Activated CD8-positive, alpha-beta T cell treated with anti-CD3 and anti-CD28 coated beads for 36 hours (primary cell): ENCODE data around the gene PPARG. TPM values are rescaled to one million over a fixed set of nuclear protein-coding genes. Genes with fewer than 3 reads are reported as not detected.

Experiments
- ATAC-seq: fragments of 200-7000 bp; cut with Tn5 transposase; one replicate; pipeline ENCODE4 v1.10.0; 2021; ENCODE audit warnings: mild to moderate bottlenecking, moderate library complexity
- CTCF ChIA-PET: fragments of 350-600 bp; sonication (Branson Sonifier 250); formaldehyde crosslinking; loops from one replicate; lab custom pipeline; 2021; ENCODE audit warnings: antibody characterized with exemption; lab: Charles Lee
- POLR2A ChIA-PET: fragments of 350-600 bp; sonication (Branson Sonifier 250); formaldehyde crosslinking; loops from one replicate; lab custom pipeline; 2021; ENCODE audit warnings: antibody characterized with exemption; lab: Charles Lee
- DNase-seq: peaks from one replicate; pipeline ENCODE4 v3.0.0-alpha.2; 2020
- H3K27ac Mint-ChIP-seq: one replicate; pipeline ENCODE4 v1.8.0; 2021; ENCODE audit warnings: mild to moderate bottlenecking, mixed read lengths
- H3K27me3 Mint-ChIP-seq: one replicate; pipeline ENCODE4 v1.8.0; 2021; ENCODE audit warnings: mixed read lengths
- H3K36me3 Mint-ChIP-seq: one replicate; pipeline ENCODE4 v1.8.0; 2021; ENCODE audit warnings: low read depth, mixed read lengths
- H3K4me1 Mint-ChIP-seq: one replicate; pipeline ENCODE4 v1.8.0; 2021; ENCODE audit warnings: low read depth, mixed read lengths
- H3K4me3 Mint-ChIP-seq: one replicate; pipeline ENCODE4 v1.8.0; 2021; ENCODE audit warnings: mild to moderate bottlenecking, moderate library complexity, mixed read lengths
- H3K9me3 Mint-ChIP-seq: one replicate; pipeline ENCODE4 v1.8.0; 2021; ENCODE audit warnings: mixed read lengths
- intact Hi-C: fragments of 100-400 bp; cut with micrococcal nuclease; formaldehyde crosslinking; loops from one replicate; pipeline ENCODE4 v1.10.0; 2022
- total RNA-seq, 2 experiments: library from RNA; stranded (reverse); gene quantifications; one replicate each; pipeline ENCODE4 v1.2.3, GENCODE V29; 2021
- TF ChIP-seq, protein P1 (sequence below): fragments of 200-600 bp; IDR thresholded peaks from one replicate; pipeline ENCODE4 v1.8.0; 2022; ENCODE audit warnings: antibody characterized with exemption, mild to moderate bottlenecking

Gene PPARG
- total RNA-seq, 2 experiments from 2014 or later, result 0.41 to 0.63 TPM

GRCh38 chr3:12352253-12352652 lies 63.4 kb downstream of the PPARG start:
- no peak overlapping the region for H3K27ac Mint-ChIP-seq
- no peaks in the 10 kb centered on the region for H3K36me3 Mint-ChIP-seq
- CTCF ChIA-PET, result interaction anchor here (1.2 to 2.1 kb wide), 2 partner anchors 19 to 217 kb away, joined by 4 to 6 read pairs; no protein-coding TSS in a partner anchor
- H3K4me1 Mint-ChIP-seq, result no peaks in the 10 kb centered on the region
- DNase-seq (no peak), ATAC-seq (no peak)
- TF ChIP-seq, protein P1, sequence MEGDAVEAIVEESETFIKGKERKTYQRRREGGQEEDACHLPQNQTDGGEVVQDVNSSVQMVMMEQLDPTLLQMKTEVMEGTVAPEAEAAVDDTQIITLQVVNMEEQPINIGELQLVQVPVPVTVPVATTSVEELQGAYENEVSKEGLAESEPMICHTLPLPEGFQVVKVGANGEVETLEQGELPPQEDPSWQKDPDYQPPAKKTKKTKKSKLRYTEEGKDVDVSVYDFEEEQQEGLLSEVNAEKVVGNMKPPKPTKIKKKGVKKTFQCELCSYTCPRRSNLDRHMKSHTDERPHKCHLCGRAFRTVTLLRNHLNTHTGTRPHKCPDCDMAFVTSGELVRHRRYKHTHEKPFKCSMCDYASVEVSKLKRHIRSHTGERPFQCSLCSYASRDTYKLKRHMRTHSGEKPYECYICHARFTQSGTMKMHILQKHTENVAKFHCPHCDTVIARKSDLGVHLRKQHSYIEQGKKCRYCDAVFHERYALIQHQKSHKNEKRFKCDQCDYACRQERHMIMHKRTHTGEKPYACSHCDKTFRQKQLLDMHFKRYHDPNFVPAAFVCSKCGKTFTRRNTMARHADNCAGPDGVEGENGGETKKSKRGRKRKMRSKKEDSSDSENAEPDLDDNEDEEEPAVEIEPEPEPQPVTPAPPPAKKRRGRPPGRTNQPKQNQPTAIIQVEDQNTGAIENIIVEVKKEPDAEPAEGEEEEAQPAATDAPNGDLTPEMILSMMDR, result no peak
- no peaks in the 10 kb centered on the region for H3K9me3 Mint-ChIP-seq
- intact Hi-C loops, result no loop called here
- POLR2A ChIA-PET, result interaction anchor here (0.6 kb wide), 1 partner anchor 17 kb away, joined by 3 read pairs; no protein-coding TSS in a partner anchor
- H3K27me3 Mint-ChIP-seq, result peaks cover 14% of the 10 kb centered on the region
- H3K4me3 Mint-ChIP-seq, result no peak overlapping the region

- Mint-ChIP-seq H3K4me3 (no peak overlapping the region), H3K36me3 (no peaks in the 10 kb centered on the region), H3K27ac (no peak overlapping the region), H3K27me3 (peaks cover 9% of the 10 kb centered on the region), H3K9me3 (no peaks in the 10 kb centered on the region), H3K4me1 (no peaks in the 10 kb centered on the region)
- POLR2A ChIA-PET, result interaction anchor here (0.6 kb wide), 1 partner anchor 17 kb away, joined by 3 read pairs; no protein-coding TSS in a partner anchor
- CTCF ChIA-PET, result interaction anchor here (1.2 to 2.1 kb wide), 2 partner anchors 19 to 218 kb away, joined by 4 to 6 read pairs; no protein-coding TSS in a partner anchor
- intact Hi-C loops, result no loop called here
- ATAC-seq (no peak), DNase-seq (no peak)
- TF ChIP-seq, protein P1, result no peak
Observed at GRCh38 chr3:12352755-12353154, 63.9 kb downstream of the PPARG start.

DNA sequence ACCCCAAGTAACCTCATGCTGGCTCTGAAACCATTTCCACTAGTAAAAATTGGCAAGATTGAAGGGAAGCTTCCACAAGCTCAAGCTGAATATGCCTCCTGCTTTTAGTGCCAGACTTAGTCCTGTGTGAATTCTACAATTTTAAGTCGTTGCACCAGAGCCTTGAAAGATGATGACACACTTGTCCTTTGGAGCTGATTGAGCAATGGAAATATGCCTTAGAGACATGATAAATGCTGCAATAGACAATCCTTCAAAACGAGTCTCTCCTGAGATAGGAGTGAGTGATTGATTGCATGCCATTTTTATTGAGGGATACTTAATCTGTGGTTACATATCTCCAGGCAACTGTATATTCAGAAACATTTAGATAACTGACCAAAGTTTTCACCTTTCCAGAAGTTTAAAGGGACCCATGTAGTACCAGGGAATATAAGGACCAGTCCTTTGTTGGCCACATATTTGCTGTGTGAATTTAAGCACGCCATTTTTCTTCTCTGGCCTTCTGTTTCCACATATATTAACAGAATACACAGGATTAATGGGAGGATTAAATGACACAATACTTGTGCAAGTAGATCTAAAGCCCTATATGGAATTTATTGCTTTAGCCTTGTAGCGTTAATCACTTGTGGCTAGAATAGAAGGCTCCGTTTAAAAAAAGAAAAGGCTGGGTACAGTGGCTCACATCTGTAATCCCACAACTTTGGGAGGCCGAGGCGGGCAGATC lies 65.1 kb downstream of the PPARG start:
- H3K36me3 Mint-ChIP-seq, result no peaks in the 10 kb centered on the region
- H3K27ac Mint-ChIP-seq, result no peak overlapping the region
- TF ChIP-seq, protein P1, result no peak
- H3K27me3 Mint-ChIP-seq, result peaks cover 2% of the 10 kb centered on the region
- intact Hi-C loops, result no loop called here
- DNase-seq (no peak), ATAC-seq (no peak)
- no peaks in the 10 kb centered on the region for H3K9me3 Mint-ChIP-seq
- ChIA-PET CTCF (interaction anchor here (2.1 kb wide), 1 partner anchor 219 kb away, joined by 6 read pairs; no protein-coding TSS in a partner anchor), POLR2A (no interaction called here)
- no peaks in the 10 kb centered on the region for H3K4me1 Mint-ChIP-seq
- no peak overlapping the region for H3K4me3 Mint-ChIP-seq

DNA sequence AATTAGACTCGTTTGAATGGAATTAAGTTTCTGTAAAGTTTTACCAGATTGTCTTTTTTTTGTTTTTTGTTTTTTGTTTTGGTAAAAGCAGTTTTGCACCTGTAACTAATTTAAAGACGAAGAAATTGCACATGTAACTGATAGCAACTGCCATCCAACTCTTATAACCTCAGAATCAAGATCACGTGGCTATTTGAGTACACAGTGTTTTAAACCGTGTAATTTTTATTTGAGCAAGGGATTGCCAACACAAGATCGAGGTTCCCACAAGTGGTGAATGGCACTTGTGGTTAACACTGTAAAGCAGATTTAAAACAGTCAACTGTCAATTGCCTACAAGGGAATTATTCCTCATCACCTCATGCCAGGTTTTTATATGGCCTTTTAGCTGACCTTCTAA lies 67.3 kb downstream of the PPARG start:
- Mint-ChIP-seq H3K36me3 (no peaks in the 10 kb centered on the region), H3K27ac (no peak overlapping the region), H3K27me3 (peaks cover 2% of the 10 kb centered on the region), H3K9me3 (no peaks in the 10 kb centered on the region), H3K4me3 (no peak overlapping the region), H3K4me1 (no peaks in the 10 kb centered on the region)
- DNase-seq (no peak), ATAC-seq (no peak)
- intact Hi-C loops, result no loop called here
- ChIA-PET CTCF (interaction anchor here (1.4 kb wide), 1 partner anchor 218 kb away, joined by 4 read pairs; no protein-coding TSS in a partner anchor), POLR2A (no interaction called here)
- TF ChIP-seq, protein P1, result no peak

DNA sequence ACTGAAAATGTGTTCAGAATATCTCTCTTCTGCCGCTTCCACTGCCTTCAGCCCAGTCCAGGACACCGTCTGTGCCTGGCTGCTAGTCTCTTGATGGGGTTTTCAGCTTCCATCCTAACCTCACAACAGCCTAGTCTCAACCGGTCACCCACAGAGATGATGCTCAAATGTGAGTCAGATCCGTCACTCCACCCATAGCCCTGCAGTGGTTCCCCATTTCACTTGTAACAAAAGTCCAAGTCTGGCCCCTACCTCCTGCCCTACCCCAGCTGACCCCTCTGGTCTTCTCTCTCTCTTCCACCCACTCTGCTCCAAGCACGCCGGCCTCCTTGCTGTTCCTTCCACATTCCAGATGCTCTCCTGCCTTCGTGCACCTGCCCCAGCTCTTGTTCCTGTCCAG lies 68.1 kb downstream of the PPARG start:
- Mint-ChIP-seq H3K9me3 (no peaks in the 10 kb centered on the region), H3K27ac (no peak overlapping the region), H3K36me3 (no peaks in the 10 kb centered on the region), H3K4me1 (no peaks in the 10 kb centered on the region), H3K4me3 (no peak overlapping the region), H3K27me3 (peaks cover under 1% of the 10 kb centered on the region)
- ATAC-seq, result no peak
- CTCF ChIA-PET, result interaction anchor here (0.5 to 1.4 kb wide), 2 partner anchors 176 to 219 kb away, joined by 3 to 4 read pairs; no protein-coding TSS in a partner anchor
- POLR2A ChIA-PET, result no interaction called here
- intact Hi-C loops, result no loop called here
- DNase-seq, result no peak
- TF ChIP-seq, protein P1, result no peak
